GM18867 (cell line): Measurements from ENCODE around the gene WASF2.
"Not testable (repeated sequence)": the region's sequence is repeated elsewhere in the genome, so short reads cannot be mapped to it uniquely, and the experiment has no call there.

ENCODE experiments used
- ATAC-seq: cut with Tn5 transposase; IDR thresholded peaks from one replicate; pipeline ENCODE4 v1.9.1; 2021; ENCODE audit warnings: mild to moderate bottlenecking, moderate library complexity; ENCODE audit not compliant: unreplicated experiment

Gene WASF2

DNA sequence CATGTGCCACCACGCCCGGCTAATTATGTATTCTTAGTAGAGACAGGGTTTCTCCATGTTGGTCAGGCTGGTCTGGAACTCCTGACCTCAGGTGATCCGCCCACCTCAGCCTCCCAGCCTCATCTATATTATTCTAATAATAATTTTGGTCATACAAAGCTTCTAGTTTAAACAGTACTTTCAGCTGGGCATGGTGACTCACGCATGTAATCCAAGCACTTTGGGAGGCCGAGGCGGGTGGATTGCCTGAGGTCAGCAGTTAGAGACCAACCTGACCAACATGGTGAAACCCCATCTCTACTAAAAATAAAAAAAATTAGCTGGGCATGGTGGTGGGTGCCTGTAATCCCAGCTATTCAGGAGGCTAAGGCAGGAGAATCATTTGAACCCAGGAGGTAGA lies 26.1 kb downstream of the WASF2 start:
- ATAC-seq: not testable (repeated sequence)

GRCh38 chr1:27458521-27458920 lies 31.4 kb downstream of the WASF2 start:
- not testable (repeated sequence) for ATAC-seq

GRCh38 chr1:27455139-27455811 lies 34.7 kb downstream of the WASF2 start:
- no peak for ATAC-seq

DNA sequence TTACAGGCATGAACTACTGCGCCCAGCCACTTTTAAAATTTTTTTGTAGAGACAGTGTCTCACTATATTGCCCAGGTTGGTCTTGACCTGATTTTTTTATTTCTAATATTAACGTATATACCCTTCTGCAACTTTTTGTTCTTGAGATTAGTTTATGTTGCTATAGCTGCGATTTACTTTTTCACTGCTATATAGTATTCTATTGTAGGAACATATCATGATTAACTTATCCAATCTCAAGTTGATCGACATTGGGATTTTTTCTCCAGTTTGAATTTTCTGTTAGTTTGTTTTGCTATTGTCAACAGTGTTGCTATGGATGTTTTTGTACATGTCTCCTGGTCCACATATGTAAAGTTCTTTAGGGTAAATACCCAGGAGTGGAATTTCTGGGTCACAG lies 35.4 kb downstream of the WASF2 start:
- ATAC-seq: no peak

- ATAC-seq: no peak
Measured at GRCh38 chr1:27451343-27451742, 38.6 kb downstream of the WASF2 start.

- ATAC-seq: no peak
Measured at GRCh38 chr1:27448982-27449381, 41.0 kb downstream of the WASF2 start.

DNA sequence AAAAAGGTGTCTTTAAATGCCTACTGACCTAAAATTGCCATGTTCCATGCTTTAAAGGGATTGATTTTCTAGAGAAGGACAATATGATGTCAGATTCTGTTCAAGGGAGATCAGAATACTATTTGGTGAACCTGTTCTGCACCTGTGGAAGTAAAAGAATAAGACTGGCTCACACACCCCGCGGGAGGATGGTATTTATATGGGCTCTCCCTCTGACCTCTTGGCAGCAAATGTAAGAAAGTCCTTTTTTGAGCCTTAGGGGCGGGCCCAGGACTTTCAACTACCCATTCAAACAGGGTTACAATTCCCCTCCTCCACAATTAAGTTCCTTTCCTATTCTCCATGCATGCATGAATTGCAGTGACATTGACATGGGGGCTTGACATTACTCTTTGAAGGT lies 42.1 kb downstream of the WASF2 start:
- no peak for ATAC-seq

DNA sequence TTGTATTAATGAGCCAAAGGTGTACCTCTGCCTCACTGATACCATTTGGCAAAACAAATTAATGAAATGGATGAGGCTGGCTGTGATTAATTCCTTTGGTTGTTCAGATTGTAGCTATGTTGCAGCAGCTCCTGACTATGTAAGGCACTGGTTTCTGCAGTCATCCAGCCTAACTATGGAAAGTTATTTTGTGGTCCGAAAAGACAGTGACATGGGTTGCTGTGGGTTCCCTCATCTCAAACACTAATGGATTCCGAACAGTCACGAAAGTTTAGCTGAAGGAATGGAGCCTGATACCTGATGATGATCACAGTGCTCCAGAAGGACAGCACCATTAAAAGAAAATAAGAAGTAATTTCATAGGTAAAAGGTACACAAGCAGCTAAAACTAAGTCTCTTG lies 42.6 kb downstream of the WASF2 start:
- ATAC-seq: no peak

DNA sequence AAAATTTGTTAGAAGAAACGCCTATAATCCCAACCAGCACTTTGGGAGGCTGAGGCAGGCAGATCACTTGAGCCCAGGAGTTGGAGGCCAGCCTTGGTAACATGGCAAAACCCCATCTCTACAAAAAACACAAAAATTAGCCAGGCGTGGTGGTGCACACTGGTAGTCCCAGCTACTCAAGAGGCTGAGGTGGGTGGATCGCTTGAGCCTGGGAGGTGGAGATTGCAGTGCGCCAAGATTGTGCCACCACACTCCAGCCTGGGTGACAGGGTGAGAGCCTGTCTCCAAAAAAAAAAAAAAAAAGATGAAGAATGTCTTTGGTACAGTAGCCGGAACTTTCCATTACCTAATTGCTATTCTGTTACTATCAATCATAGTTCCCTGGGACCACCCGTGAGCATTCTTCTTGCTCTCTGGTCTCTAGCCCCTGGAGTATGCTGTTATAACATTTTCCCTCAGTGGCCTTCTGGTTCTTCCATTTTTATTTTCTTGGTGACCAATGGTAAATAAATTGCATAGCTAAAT lies 43.4 kb downstream of the WASF2 start:
- no peak for ATAC-seq

- no peak for ATAC-seq
Measured at GRCh38 chr1:27445177-27445936, 44.6 kb downstream of the WASF2 start.

DNA sequence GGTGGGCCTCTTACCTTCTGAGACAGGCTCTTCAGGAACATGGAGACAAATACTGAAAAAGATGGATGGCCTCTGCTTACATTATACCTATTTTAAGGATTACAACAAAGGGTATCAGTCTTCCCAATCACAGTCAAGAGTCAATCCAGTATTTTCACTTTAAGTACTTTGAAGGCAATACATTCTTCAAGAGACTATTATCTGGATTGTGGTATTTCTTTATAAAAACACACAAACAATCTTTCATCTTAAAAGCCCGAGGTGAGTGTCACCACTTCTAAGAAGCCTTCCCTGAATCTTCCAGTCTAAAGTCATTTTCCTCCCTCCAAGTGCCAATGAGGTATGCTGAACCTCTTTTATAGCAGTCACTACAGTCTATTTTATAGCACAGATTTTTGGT lies 45.3 kb downstream of the WASF2 start:
- ATAC-seq: no peak

DNA sequence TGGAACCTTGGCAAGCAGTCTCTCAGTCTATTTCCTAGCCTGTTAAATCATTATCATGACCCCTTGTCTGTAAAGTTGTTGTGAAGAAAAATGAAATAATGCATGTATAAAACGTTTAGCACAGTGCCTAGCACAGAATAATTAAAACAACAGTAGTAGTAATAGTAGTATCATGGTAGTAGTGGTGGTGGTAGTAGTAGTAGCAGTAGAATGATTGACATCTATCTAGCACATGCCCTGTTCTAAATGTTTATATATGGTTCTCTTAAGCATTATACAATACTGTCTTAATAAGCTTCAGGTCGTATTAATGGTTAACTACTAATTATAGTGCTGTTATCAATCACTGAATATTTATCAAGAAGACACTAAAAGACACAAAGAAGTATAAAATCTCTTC lies 50.8 kb downstream of the WASF2 start:
- no peak for ATAC-seq

GRCh38 chr1:27438621-27439061 lies 51.3 kb downstream of the WASF2 start:
- ATAC-seq: no peak

- no peak for ATAC-seq
Measured at GRCh38 chr1:27436204-27437159, 53.5 kb downstream of the WASF2 start.

DNA sequence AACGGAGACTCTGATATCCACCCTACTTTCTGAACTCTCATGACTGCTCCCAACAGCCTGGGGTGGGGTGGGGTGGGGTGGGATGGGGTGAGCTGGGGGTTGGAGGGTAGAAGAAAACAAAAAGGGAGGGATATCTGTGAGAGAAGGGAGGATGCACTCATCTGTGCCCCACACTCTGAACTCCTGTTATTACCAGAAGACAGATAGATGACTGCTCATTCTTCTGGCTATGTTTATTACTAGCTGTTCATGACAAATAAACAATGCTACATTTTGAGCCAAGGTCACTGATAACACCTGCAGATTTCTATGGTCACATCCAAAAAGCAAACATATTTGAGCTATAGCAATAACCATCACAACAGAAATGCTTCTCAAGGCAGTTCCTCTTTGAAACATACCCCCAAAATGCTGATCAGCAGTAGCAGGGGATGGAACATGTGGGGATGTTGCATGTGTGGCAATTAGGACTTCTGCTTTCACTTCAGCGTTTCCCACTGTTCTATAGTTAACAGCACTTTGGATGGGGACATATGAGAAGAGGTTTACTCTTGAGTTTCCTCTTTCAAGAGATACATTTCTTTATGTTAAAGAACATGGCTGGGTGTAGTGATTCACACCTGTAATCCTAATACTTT lies 54.3 kb downstream of the WASF2 start:
- ATAC-seq: no peak

- no peak for ATAC-seq
Measured at GRCh38 chr1:27433706-27434105, 56.3 kb downstream of the WASF2 start.

DNA sequence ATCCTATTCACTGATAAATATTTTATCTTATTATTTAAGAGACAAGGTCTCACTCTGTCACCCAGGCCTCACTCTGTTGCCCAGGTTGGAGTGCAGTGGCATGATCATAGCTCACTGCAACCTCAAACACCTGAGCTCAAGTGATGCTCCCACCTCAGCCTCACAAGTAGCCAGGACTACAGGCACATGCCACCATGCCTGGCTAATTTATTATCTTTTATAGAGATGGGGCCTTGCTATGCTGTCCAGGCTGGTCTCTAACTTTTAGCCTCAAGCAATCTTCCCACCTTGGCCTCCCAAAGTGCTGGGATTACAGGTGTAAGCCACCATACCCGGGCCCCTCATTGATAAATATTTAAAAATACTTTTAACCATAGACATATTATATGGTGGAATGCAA lies 57.2 kb downstream of the WASF2 start:
- not testable (repeated sequence) for ATAC-seq

DNA sequence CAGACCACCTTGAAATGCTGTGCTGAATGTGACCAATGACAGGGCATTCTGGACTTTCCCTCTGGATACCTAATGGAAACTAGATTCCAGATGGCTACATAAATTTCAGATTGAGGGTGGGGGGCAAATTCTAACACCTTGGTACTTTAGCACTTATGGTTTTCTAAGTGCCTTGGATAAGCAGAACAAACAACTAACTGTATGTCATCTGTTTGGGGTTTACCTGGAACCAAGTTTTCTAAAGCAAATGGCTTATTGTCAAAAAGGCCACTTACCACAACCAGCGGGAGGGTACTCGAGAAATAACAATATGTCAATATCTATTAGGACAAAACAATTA lies 58.4 kb downstream of the WASF2 start:
- no peak for ATAC-seq

- no peak for ATAC-seq
Measured at GRCh38 chr1:27430903-27431600, 58.9 kb downstream of the WASF2 start.

DNA sequence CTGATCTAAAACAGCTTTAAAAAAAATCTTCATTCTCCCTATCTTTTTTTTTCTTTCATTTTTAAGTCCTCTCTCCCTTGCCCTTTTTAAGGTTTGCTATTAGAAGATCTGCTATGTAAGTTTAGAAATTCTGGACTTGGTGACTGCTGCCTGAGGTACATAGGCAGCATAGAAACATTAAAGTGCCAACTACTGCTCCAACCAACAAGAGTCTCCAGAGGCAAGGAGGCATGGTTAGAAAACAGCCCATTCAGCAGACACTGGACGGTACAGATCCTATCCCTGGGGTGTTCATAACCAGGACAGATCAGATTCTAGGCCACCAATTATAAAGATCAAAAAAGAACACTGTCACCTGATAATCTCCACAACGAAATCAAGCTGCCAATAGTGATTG lies 60.9 kb downstream of the WASF2 start:
- ATAC-seq: no peak
